H1 (cell line): ENCODE results near the gene ADPRHL1. TPM values are rescaled to one million over a fixed set of nuclear protein-coding genes. Genes with fewer than 3 reads are reported as not detected.

Experiments
- CTCF ChIA-PET: fragments of 300-600 bp; sonication (Branson Sonifier 250); formaldehyde crosslinking; loops from one replicate; lab custom pipeline; 2021; ENCODE audit not compliant: partially characterized antibody; lab: Charles Lee
- POLR2A ChIA-PET: fragments of 300-600 bp; sonication (Branson Sonifier 250); formaldehyde crosslinking; loops from one replicate; lab custom pipeline; 2021; ENCODE audit warnings: inconsistent platforms; ENCODE audit not compliant: partially characterized antibody; lab: Charles Lee
- DNase-seq, 2 experiments: peaks; one replicate each; pipeline versions ENCODE4 v3.0.0 to v3.0.0-alpha.2; 2010 to 2022; ENCODE audit warnings: low spot score in 2 of 2, low read depth in 1 of 2, mixed read lengths in 1 of 2
- FAIRE-seq: peaks from 2 replicates; lab custom pipeline; 2011; peaks lifted over from hg19 to GRCh38; lab: Jason Lieb, UNC
- H2AFZ ChIP-seq: 2 replicates; pipeline ENCODE4 v1.8.1; 2012; ENCODE audit warnings: low read length, inconsistent platforms
- H2AK5ac ChIP-seq: 2 replicates; pipeline ENCODE4 v1.6.1; 2013; ENCODE audit warnings: low read depth, low read length
- H2BK120ac ChIP-seq: replicated peaks from 2 replicates; pipeline ENCODE3; 2013; ENCODE audit warnings: low read depth, low read length, inconsistent platforms
- H2BK12ac ChIP-seq: 2 replicates; pipeline ENCODE4 v1.6.1; 2013; ENCODE audit warnings: low read depth, low read length
- H2BK15ac ChIP-seq: 2 replicates; pipeline ENCODE4 v1.6.1; 2013; ENCODE audit warnings: low read length
- H2BK20ac ChIP-seq: 2 replicates; pipeline ENCODE4 v1.6.1; 2013; ENCODE audit warnings: low read length
- H2BK5ac ChIP-seq: 2 replicates; pipeline ENCODE4 v1.6.1; 2013; ENCODE audit warnings: low read depth, low read length
- H3K14ac ChIP-seq: 2 replicates; pipeline ENCODE4 v1.6.1; 2013; ENCODE audit warnings: inconsistent platforms; ENCODE audit not compliant: insufficient read length
- H3K18ac ChIP-seq: 2 replicates; pipeline ENCODE4 v1.6.1; 2013; ENCODE audit warnings: low read length; ENCODE audit errors: extremely low read depth
- H3K23ac ChIP-seq: 2 replicates; pipeline ENCODE4 v1.6.1; 2013; ENCODE audit warnings: inconsistent platforms; ENCODE audit not compliant: insufficient read length
- H3K23me2 ChIP-seq: 2 replicates; pipeline ENCODE4 v1.6.1; 2013; ENCODE audit warnings: low read depth, low read length
- H3K27ac ChIP-seq: 2 replicates; pipeline ENCODE4 v1.6.1; 2011; ENCODE audit warnings: low read depth, low read length, inconsistent platforms
- H3K27me3 ChIP-seq, 4 experiments: replicated peaks in 1 of 4; 1 replicate in 1 of 4; 2 replicates in 3 of 4; pipeline versions ENCODE4 v1.6.1 to v1.8.1; 2011 to 2013; ENCODE audit warnings: low read length in 3 of 4, mild to moderate bottlenecking in 3 of 4, inconsistent platforms in 2 of 4, mixed read lengths in 2 of 4, moderate library complexity in 1 of 4; ENCODE audit not compliant: control insufficient read depth in 3 of 4, insufficient read depth in 3 of 4; ENCODE audit errors: extremely low read depth in 1 of 4
- H3K36me3 ChIP-seq, 4 experiments: 2 replicates each; pipeline versions ENCODE4 v1.6.1 to v1.8.1; 2011 to 2013; ENCODE audit warnings: mild to moderate bottlenecking in 4 of 4, low read length in 3 of 4, moderate library complexity in 2 of 4, control low read depth in 1 of 4, inconsistent platforms in 1 of 4; ENCODE audit not compliant: insufficient read depth in 4 of 4, control insufficient read depth in 2 of 4
- H3K4ac ChIP-seq: replicated peaks from 2 replicates; pipeline ENCODE3; 2013; ENCODE audit warnings: low read length, low read depth, mixed read lengths, inconsistent platforms; ENCODE audit not compliant: insufficient read length
- H3K4me1 ChIP-seq, 4 experiments: replicated peaks in 1 of 4; 1 replicate in 1 of 4; 2 replicates in 3 of 4; pipeline versions ENCODE4 v1.6.1 to v1.8.1; 2011 to 2013; ENCODE audit warnings: low read length in 3 of 4, inconsistent platforms in 2 of 4, mixed read lengths in 1 of 4; ENCODE audit not compliant: insufficient read depth in 4 of 4, control insufficient read depth in 3 of 4
- H3K4me2 ChIP-seq, 2 experiments: 2 replicates each; pipeline versions ENCODE4 v1.6.1 to v1.8.1; 2011 to 2013; ENCODE audit warnings: low read depth in 2 of 2, low read length in 2 of 2, control low read depth in 1 of 2, inconsistent platforms in 1 of 2, mild to moderate bottlenecking in 1 of 2; ENCODE audit not compliant: insufficient read depth in 1 of 2
- H3K4me3 ChIP-seq, 4 experiments: fragments of 200-600, 300-600 bp in 1 of 4; sonication (generic), shearing (Covaris generic), sonication (Bioruptor Twin) in 1 of 4; 2 replicates each; pipeline versions ENCODE4 v1.5.1 to v1.8.1; 2011 to 2016; ENCODE audit warnings: low read length in 4 of 4, low read depth in 3 of 4, control low read depth in 2 of 4, inconsistent platforms in 2 of 4, mild to moderate bottlenecking in 2 of 4, mixed read lengths in 1 of 4, moderate library complexity in 1 of 4; ENCODE audit not compliant: insufficient read depth in 2 of 4; ENCODE audit errors: extremely low read depth in 1 of 4
- H3K56ac ChIP-seq: replicated peaks from 2 replicates; pipeline ENCODE3; 2013; ENCODE audit warnings: low read depth, mild to moderate bottlenecking, mixed read lengths, low read length, inconsistent platforms; ENCODE audit not compliant: insufficient read length
- H3K79me1 ChIP-seq: 2 replicates; pipeline ENCODE4 v1.6.1; 2013; ENCODE audit warnings: low read depth, low read length, control low read depth
- H3K79me2 ChIP-seq, 2 experiments: 2 replicates each; pipeline versions ENCODE4 v1.6.1 to v1.8.1; 2012 to 2013; ENCODE audit warnings: low read length in 2 of 2, mild to moderate bottlenecking in 2 of 2, inconsistent platforms in 1 of 2; ENCODE audit not compliant: insufficient read depth in 2 of 2, control insufficient read depth in 1 of 2
- H3K9ac ChIP-seq, 4 experiments: replicated peaks in 1 of 4; 1 replicate in 1 of 4; 2 replicates in 3 of 4; pipeline versions ENCODE4 v1.6.1 to v1.8.1; 2011 to 2013; ENCODE audit warnings: low read depth in 3 of 4, low read length in 3 of 4, control low read depth in 2 of 4, mild to moderate bottlenecking in 2 of 4, moderate library complexity in 2 of 4, inconsistent platforms in 1 of 4; ENCODE audit errors: extremely low read depth in 1 of 4
- H3K9me3 ChIP-seq, 2 experiments: 2 replicates each; pipeline versions ENCODE4 v1.6.1 to v1.8.1; 2012 to 2013; ENCODE audit warnings: mild to moderate bottlenecking in 2 of 2, moderate library complexity in 2 of 2, control low read depth in 1 of 2, inconsistent platforms in 1 of 2, low read depth in 1 of 2, low read length in 1 of 2, mixed read lengths in 1 of 2; ENCODE audit not compliant: insufficient read depth in 2 of 2
- H4K20me1 ChIP-seq, 2 experiments: replicated peaks in 1 of 2; 2 replicates each; pipeline versions ENCODE3 to v1.8.1; 2011 to 2013; ENCODE audit warnings: inconsistent platforms in 2 of 2, low read length in 2 of 2, mild to moderate bottlenecking in 1 of 2; ENCODE audit not compliant: insufficient read depth in 2 of 2, control insufficient read depth in 1 of 2
- H4K5ac ChIP-seq: 2 replicates; pipeline ENCODE4 v1.6.1; 2013; ENCODE audit warnings: low read length, low read depth, mixed read lengths, inconsistent platforms; ENCODE audit not compliant: insufficient read length
- H4K8ac ChIP-seq: 2 replicates; pipeline ENCODE4 v1.8.0; 2013; ENCODE audit warnings: mild to moderate bottlenecking, moderate library complexity, low read length, inconsistent platforms; ENCODE audit not compliant: insufficient read depth; ENCODE audit errors: extremely low read depth
- H4K91ac ChIP-seq: replicated peaks from 2 replicates; pipeline ENCODE3; 2013; ENCODE audit warnings: low read length, mixed read lengths, inconsistent platforms; ENCODE audit not compliant: insufficient read length
- CREB1 ChIP-seq: IDR thresholded peaks from 2 replicates; pipeline ENCODE4 v1.6.1; 2012; ENCODE audit warnings: inconsistent platforms
- KDM1A ChIP-seq: fragments of 200-600, 300-600 bp; sonication (generic); IDR thresholded peaks from 2 replicates; pipeline ENCODE4 v1.7.1; 2016; ENCODE audit warnings: mild to moderate bottlenecking, low read length, borderline replicate concordance
- KDM4A ChIP-seq: IDR thresholded peaks from one replicate; pipeline ENCODE4 v1.7.1; 2012; ENCODE audit warnings: low read depth, mild to moderate bottlenecking, moderate library complexity, low read length, inconsistent platforms; ENCODE audit not compliant: severe bottlenecking
- KDM5A ChIP-seq: fragments of 200-600 bp; IDR thresholded peaks from 2 replicates; pipeline ENCODE4 v1.7.1; 2012; ENCODE audit warnings: mild to moderate bottlenecking, low read length, inconsistent platforms, mixed read lengths
- MAX ChIP-seq: IDR thresholded peaks from 2 replicates; pipeline ENCODE4 v1.6.1; 2012; ENCODE audit warnings: inconsistent platforms
- PHF8 ChIP-seq: fragments of 200-600 bp; sonication (generic); conservative IDR thresholded peaks from 2 replicates; pipeline ENCODE4 v1.7.1; 2012; ENCODE audit warnings: low read depth, mild to moderate bottlenecking, inconsistent platforms, low read length, moderate library complexity
- RXRA ChIP-seq: IDR thresholded peaks from 2 replicates; pipeline ENCODE4 v1.6.1; 2011; ENCODE audit warnings: low read depth, mild to moderate bottlenecking, low read length, moderate library complexity; ENCODE audit not compliant: insufficient read depth
- SIN3A ChIP-seq, 2 experiments: IDR thresholded peaks in 1 of 2; conservative IDR thresholded peaks in 1 of 2; 2 replicates each; pipeline ENCODE4 v1.6.1; 2011 to 2012; ENCODE audit warnings: low read length in 2 of 2, improper control_type of control experiment in 1 of 2, low read depth in 1 of 2, mild to moderate bottlenecking in 1 of 2
- WGBS, 2 experiments: shearing (Covaris generic) in 1 of 2; methylation state at CpG; one replicate each; pipeline versions ENCODE4 v1.1.6 to v1.1.7; 2013 to 2015; ENCODE audit warnings: low lambda C conversion rate in 2 of 2, mixed read lengths in 2 of 2, inconsistent platforms in 1 of 2, low coverage in 1 of 2, missing lambda C conversion rate in 1 of 2; ENCODE audit not compliant: insufficient replicate concordance in 2 of 2, insufficient coverage in 1 of 2, insufficient read length in 1 of 2; ENCODE audit errors: extremely low coverage in 1 of 2, missing lambda C conversion rate in 1 of 2; 5-methylcytosine and 5-hydroxymethylcytosine counted together
- polyA plus RNA-seq, 7 experiments: library from polyadenylated mRNA; depleted of rRNA in 3 of 7; stranded (reverse) in 5 of 7; unstranded in 2 of 7; fragments of >200 nt in 5 of 7; fragments of 200-250 nt in 2 of 7; gene quantifications; 1 replicate in 5 of 7; 2 replicates in 1 of 7; 4 replicates in 1 of 7; pipeline versions ENCODE4 v1.2.1 to v1.2.3, GENCODE V29; 2011 to 2013; ENCODE audit warnings: missing spikeins in 2 of 7, mixed read lengths in 2 of 7
- total RNA-seq: library from RNA; stranded (reverse); fragmentation: NEBNext Ultra II Directional; extraction: Animal tissue kit (Norgen Biotek cat#: 25700); gene quantifications from 2 replicates; pipeline ENCODE4 v1.2.1, GENCODE V29; 2021

The ADPRHL1 gene
- total and polyA plus RNA-seq, 2 of the 8 experiments (the other 6 are each of a cell fraction or from before 2014, with no cell fraction given): 0.74 to 1.7 TPM

GRCh38 chr13:113489549-113490495 is 36.5 kb upstream of the ADPRHL1 start:
- ChIA-PET CTCF (interaction anchor here (0.6 to 3.0 kb wide), 14 partner anchors 8 to 469 kb away, joined by 3 to 25 read pairs (median 4); no protein-coding TSS in a partner anchor), POLR2A (interaction anchor here (0.6 to 2.4 kb wide), 13 partner anchors 8 to 837 kb away, joined by 3 to 10 read pairs (median 4); no protein-coding TSS in a partner anchor)
- no peak for TF ChIP-seq PHF8
- TF ChIP-seq SIN3A (conservative IDR thresholded peaks at IDR 0.05 in 1 of 2, IDR thresholded peaks at IDR 0.05 in 1 of 2; ENCODE audit: low read depth in 1 of 2, low read length in 2 of 2): 0 out of 4 replicates have a peak, but pooled peaks of 1 of the 2 experiments have one; percentile 7
- TF ChIP-seq KDM5A: no peak
- TF ChIP-seq KDM4A: peak; percentile 32
- peak; percentile 53; the same call in 1 of the 2 replicates for TF ChIP-seq CREB1
- no peak for TF ChIP-seq RXRA
- 0 out of 2 replicates have a peak, but pooled peaks have one; percentile 26 for TF ChIP-seq MAX
- TF ChIP-seq KDM1A: no peak

More at GRCh38 chr13:113489549-113490495, 36.5 kb upstream of the ADPRHL1 start:
- H2BK12ac ChIP-seq: 0 out of 2 replicates have a peak overlapping the region, but pooled peaks have one; percentile 41
- H3K23ac ChIP-seq: no peak overlapping the region
- 0 out of 2 replicates have a peak overlapping the region, but pooled peaks have one; percentile 89 for H2BK15ac ChIP-seq
- no peak overlapping the region for H4K5ac ChIP-seq
- DNase-seq (peak in 1 of 2 experiments; percentile 68), FAIRE-seq (no peak)
- H3K4me1 ChIP-seq: peaks cover 3 to 15% (median 9%) of the 10 kb centered on the region in 4 experiments
- peak overlapping the region; percentile 89 for H3K18ac ChIP-seq
- H2BK5ac ChIP-seq: 0 out of 2 replicates have a peak overlapping the region, but pooled peaks have one; percentile 16
- WGBS, 2 experiments: 1% methylated on average over 34 of the region's 54 CpGs; no CpG with 5 or more reads in 1 of the 2 experiments
- H4K8ac ChIP-seq: peak overlapping the region; percentile 86; the same call in 1 of the 2 replicates
- H3K9ac ChIP-seq: peak overlapping the region; percentile 66 to 96 (median 80); a peak in 6 of 7 replicates
- H3K4me3 ChIP-seq: peak overlapping the region; percentile 82 to 95 (median 91)
- peak overlapping the region; percentile 57 for H3K4ac ChIP-seq
- H2AFZ ChIP-seq: no peak overlapping the region
- no peak overlapping the region for H2BK20ac ChIP-seq
- H4K20me1 ChIP-seq: peaks cover 6 to 21% of the 10 kb centered on the region in 2 experiments
- no peak overlapping the region for H2BK120ac ChIP-seq
- H3K27me3 ChIP-seq: no peaks in the 10 kb centered on the region
- no peak overlapping the region for H3K14ac ChIP-seq
- H3K4me2 ChIP-seq: peak overlapping the region; percentile 99 to 100
- peaks cover 9% of the 10 kb centered on the region for H3K23me2 ChIP-seq
- H3K36me3 ChIP-seq: no peaks in the 10 kb centered on the region
- peak overlapping the region; percentile 43 for H3K56ac ChIP-seq
- no peak overlapping the region for H4K91ac ChIP-seq
- no peaks in the 10 kb centered on the region for H3K9me3 ChIP-seq
- H3K27ac ChIP-seq: peak overlapping the region; percentile 26; the same call in 1 of the 2 replicates
- peaks cover 31 to 81% of the 10 kb centered on the region in 2 experiments for H3K79me2 ChIP-seq
- H3K79me1 ChIP-seq: peaks cover 21% of the 10 kb centered on the region
- H2AK5ac ChIP-seq: peak overlapping the region; percentile 55; the same call in 1 of the 2 replicates
